GM18511 (cell line): ENCODE results near the gene RAD51B.
"Not testable (repeated sequence)": the region's sequence is repeated elsewhere in the genome, so short reads cannot be mapped to it uniquely, and the experiment has no call there.

Experiments
- ATAC-seq: cut with Tn5 transposase; IDR thresholded peaks from one replicate; pipeline ENCODE4 v1.9.1; 2021; ENCODE audit warnings: mild to moderate bottlenecking, moderate library complexity; ENCODE audit not compliant: unreplicated experiment

The RAD51B gene

GRCh38 chr14:68106456-68106855, 286.9 kb downstream of the RAD51B start:
- no peak for ATAC-seq

- no peak for ATAC-seq
Observed at GRCh38 chr14:68106905-68107304, 287.3 kb downstream of the RAD51B start.

- no peak for ATAC-seq
Observed at GRCh38 chr14:68109132-68109900, 289.7 kb downstream of the RAD51B start.

- ATAC-seq, result no peak
Observed at GRCh38 chr14:68111097-68111852, 291.7 kb downstream of the RAD51B start.

GRCh38 chr14:68111853-68112270, 292.3 kb downstream of the RAD51B start:
- no peak for ATAC-seq

- no peak for ATAC-seq
Observed at GRCh38 chr14:68112442-68112841, 292.9 kb downstream of the RAD51B start.

- ATAC-seq, result no peak
Observed at GRCh38 chr14:68113343-68113930, 293.9 kb downstream of the RAD51B start.

GRCh38 chr14:68115952-68116351, 296.4 kb downstream of the RAD51B start:
- not testable (repeated sequence) for ATAC-seq

- no peak for ATAC-seq
Observed at GRCh38 chr14:68122651-68123050, 303.1 kb downstream of the RAD51B start.

GRCh38 chr14:68124050-68124449, 304.5 kb downstream of the RAD51B start:
- no peak for ATAC-seq

GRCh38 chr14:68124979-68125731, 305.6 kb downstream of the RAD51B start:
- ATAC-seq, result no peak

GRCh38 chr14:68127166-68127565, 307.6 kb downstream of the RAD51B start:
- ATAC-seq, result no peak

GRCh38 chr14:68131907-68132306, 312.3 kb downstream of the RAD51B start:
- no peak for ATAC-seq

- no peak for ATAC-seq
Observed at GRCh38 chr14:68132563-68133121, 313.1 kb downstream of the RAD51B start.

GRCh38 chr14:68133856-68134255, 314.3 kb downstream of the RAD51B start:
- ATAC-seq, result no peak

- ATAC-seq, result no peak
Observed at GRCh38 chr14:68135028-68135427, 315.4 kb downstream of the RAD51B start.

- ATAC-seq, result no peak
Observed at GRCh38 chr14:68135566-68135965, 316.0 kb downstream of the RAD51B start.

- no peak for ATAC-seq
Observed at GRCh38 chr14:68137704-68138619, 318.4 kb downstream of the RAD51B start.

- no peak for ATAC-seq
Observed at GRCh38 chr14:68139431-68140075, 320.0 kb downstream of the RAD51B start.
